ENCODE data around the gene SLIT1.

SLIT1 gene

GRCh38 chr10:97061423-97061822, 124.3 kb downstream of the SLIT1 start:
- DNase-seq = no peak

- DNase-seq = no peak
Observed at GRCh38 chr10:97060441-97061084, 125.2 kb downstream of the SLIT1 start.

- DNase-seq = no peak
Observed at GRCh38 chr10:97059872-97060205, 125.9 kb downstream of the SLIT1 start.

- DNase-seq = no peak
Observed at GRCh38 chr10:97059006-97059871, 126.5 kb downstream of the SLIT1 start.

GRCh38 chr10:97058521-97058920, 127.2 kb downstream of the SLIT1 start:
- no peak for DNase-seq

GRCh38 chr10:97057491-97058235, 128.1 kb downstream of the SLIT1 start:
- DNase-seq = no peak

GRCh38 chr10:97056003-97056630, 129.6 kb downstream of the SLIT1 start:
- no peak for DNase-seq

GRCh38 chr10:97053276-97053675, 132.5 kb downstream of the SLIT1 start:
- no peak for DNase-seq

- no peak for DNase-seq
Observed at GRCh38 chr10:97050956-97051496, 134.7 kb downstream of the SLIT1 start.

GRCh38 chr10:97050205-97050745, 135.5 kb downstream of the SLIT1 start:
- no peak for DNase-seq

GRCh38 chr10:97049670-97050069, 136.1 kb downstream of the SLIT1 start:
- no peak for DNase-seq

GRCh38 chr10:97048649-97049427, 136.9 kb downstream of the SLIT1 start:
- DNase-seq = no peak

GRCh38 chr10:97047788-97048187, 138.0 kb downstream of the SLIT1 start:
- DNase-seq = no peak

- no peak for DNase-seq
Observed at GRCh38 chr10:97047083-97047736, 138.5 kb downstream of the SLIT1 start.

GRCh38 chr10:97046456-97047082, 139.2 kb downstream of the SLIT1 start:
- no peak for DNase-seq

GRCh38 chr10:97043563-97043855, 142.2 kb downstream of the SLIT1 start:
- DNase-seq = no peak

- no peak for DNase-seq
Observed at GRCh38 chr10:97042716-97043562, 142.8 kb downstream of the SLIT1 start.

GRCh38 chr10:97042081-97042480, 143.7 kb downstream of the SLIT1 start:
- no peak for DNase-seq

GRCh38 chr10:97040706-97041105, 145.1 kb downstream of the SLIT1 start:
- DNase-seq = no peak

- DNase-seq = no peak
Observed at GRCh38 chr10:97040248-97040584, 145.5 kb downstream of the SLIT1 start.
